Measurements from ENCODE around the gene KRT81. TPM values are rescaled to one million over a fixed set of nuclear protein-coding genes. Genes with fewer than 3 reads are reported as not detected.

The KRT81 gene
- total RNA-seq, 1 experiment from 2014 or later: 2.5 TPM

DNA sequence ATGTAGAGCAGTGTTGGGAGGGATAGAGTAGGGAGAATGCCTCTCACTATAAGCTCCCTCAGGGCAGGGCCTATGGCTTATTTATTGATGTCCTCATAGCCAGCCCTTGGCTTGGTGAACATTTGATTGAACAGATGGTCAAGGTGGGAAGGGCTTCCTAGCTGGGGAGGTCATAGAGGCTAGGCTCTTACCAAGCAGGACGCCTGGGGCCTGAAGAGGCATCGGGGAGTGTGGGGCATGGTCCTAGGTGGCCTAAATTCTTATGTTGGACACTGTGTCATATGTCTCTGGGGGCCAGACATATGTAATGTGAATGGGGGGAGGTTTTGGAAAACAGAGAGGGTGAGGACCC is 34.8 kb downstream of the KRT81 start:
- intact Hi-C loops (cut with micrococcal nuclease; ENCODE audit: unreplicated experiment): no loop called here
- no peak for DNase-seq
- peaks cover 4% of the 10 kb centered on the region; the same call in 1 of the 2 replicates for H4K20me1 ChIP-seq (ENCODE audit: insufficient read depth)
- no peak overlapping the region for H2AFZ ChIP-seq
- no TSS peak for BruUV-seq (replicated peaks)
- peaks cover 39% of the 10 kb centered on the region for H3F3A ChIP-seq (ENCODE audit: insufficient read depth, low read depth)
- no peak for TF ChIP-seq EZH2 (IDR thresholded peaks at IDR 0.05; ENCODE audit: low read depth)
- TF ChIP-seq, protein P1, sequence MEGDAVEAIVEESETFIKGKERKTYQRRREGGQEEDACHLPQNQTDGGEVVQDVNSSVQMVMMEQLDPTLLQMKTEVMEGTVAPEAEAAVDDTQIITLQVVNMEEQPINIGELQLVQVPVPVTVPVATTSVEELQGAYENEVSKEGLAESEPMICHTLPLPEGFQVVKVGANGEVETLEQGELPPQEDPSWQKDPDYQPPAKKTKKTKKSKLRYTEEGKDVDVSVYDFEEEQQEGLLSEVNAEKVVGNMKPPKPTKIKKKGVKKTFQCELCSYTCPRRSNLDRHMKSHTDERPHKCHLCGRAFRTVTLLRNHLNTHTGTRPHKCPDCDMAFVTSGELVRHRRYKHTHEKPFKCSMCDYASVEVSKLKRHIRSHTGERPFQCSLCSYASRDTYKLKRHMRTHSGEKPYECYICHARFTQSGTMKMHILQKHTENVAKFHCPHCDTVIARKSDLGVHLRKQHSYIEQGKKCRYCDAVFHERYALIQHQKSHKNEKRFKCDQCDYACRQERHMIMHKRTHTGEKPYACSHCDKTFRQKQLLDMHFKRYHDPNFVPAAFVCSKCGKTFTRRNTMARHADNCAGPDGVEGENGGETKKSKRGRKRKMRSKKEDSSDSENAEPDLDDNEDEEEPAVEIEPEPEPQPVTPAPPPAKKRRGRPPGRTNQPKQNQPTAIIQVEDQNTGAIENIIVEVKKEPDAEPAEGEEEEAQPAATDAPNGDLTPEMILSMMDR (conservative IDR thresholded peaks at IDR 0.05): no peak
- H3K4me1 ChIP-seq (replicated peaks; ENCODE audit: insufficient read depth): 0 out of 2 replicates have a peak, but pooled peaks cover 13% of the 10 kb centered on the region
- ChIA-PET CTCF (interaction anchor here (1.1 kb wide), 1 partner anchor 53 kb away, joined by 3 read pairs; no protein-coding TSS in a partner anchor), POLR2A (ENCODE audit: unreplicated experiment) (interaction anchor here (0.6 to 0.7 kb wide), 3 partner anchors 12 to 431 kb away, joined by 3 to 8 read pairs (median 4); no protein-coding TSS in a partner anchor)
- H3K9me2 ChIP-seq (ENCODE audit: insufficient read depth): no peaks in the 10 kb centered on the region
- H3K27ac ChIP-seq: no peak overlapping the region
- H3K27me3 ChIP-seq (ENCODE audit: insufficient read depth, low read depth): no peaks in the 10 kb centered on the region
- H3K36me3 ChIP-seq (ENCODE audit: low read depth): no peaks in the 10 kb centered on the region
- no peaks in the 10 kb centered on the region for H3K79me2 ChIP-seq (ENCODE audit: low read depth)
- H3K9me3 ChIP-seq (ENCODE audit: insufficient read depth, low read depth): no peaks in the 10 kb centered on the region
- no peak overlapping the region for H3K4me2 ChIP-seq
- H3K4me3 ChIP-seq: no peak overlapping the region

DNA sequence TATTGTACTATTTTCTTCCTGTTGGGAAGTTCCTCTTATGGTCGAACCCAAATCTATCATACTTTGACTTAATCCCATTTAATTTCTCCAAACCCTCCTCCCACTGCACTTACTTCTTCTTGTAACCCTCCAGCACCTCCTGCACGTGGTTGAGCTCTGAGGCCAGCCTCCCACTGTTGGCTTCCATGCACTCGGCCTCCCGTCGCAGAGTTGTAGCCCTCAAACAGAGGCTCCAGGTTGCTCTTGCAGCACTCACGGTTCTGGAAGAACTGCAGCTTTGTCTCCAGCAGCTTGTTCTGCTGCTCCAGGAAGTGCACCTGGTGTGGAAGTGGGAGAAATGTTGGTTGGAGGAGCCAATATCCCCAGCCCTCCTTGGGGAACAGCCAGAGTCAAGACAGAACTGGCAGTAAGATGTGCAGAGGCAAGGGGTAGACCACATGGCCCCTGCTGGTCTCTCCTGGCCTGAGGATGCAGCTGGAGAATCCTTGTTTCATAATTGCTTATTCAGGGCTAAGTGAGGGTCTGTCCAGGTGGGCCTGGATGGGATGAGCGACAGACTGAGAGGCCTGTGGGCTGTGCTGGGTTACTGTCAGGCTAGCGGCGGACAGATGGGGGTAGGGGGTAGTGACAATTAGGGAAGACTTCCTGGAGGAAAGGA is 35.3 kb downstream of the KRT81 start:
- H3K36me3 ChIP-seq (ENCODE audit: low read depth): no peaks in the 10 kb centered on the region
- intact Hi-C loops (cut with micrococcal nuclease; ENCODE audit: unreplicated experiment): no loop called here
- H3K79me2 ChIP-seq (ENCODE audit: low read depth): no peaks in the 10 kb centered on the region
- H3F3A ChIP-seq (ENCODE audit: insufficient read depth, low read depth): peaks cover 44% of the 10 kb centered on the region
- no peaks in the 10 kb centered on the region for H3K9me2 ChIP-seq (ENCODE audit: insufficient read depth)
- no peak overlapping the region for H3K4me2 ChIP-seq
- no peak overlapping the region for H3K27ac ChIP-seq
- no peaks in the 10 kb centered on the region for H3K27me3 ChIP-seq (ENCODE audit: insufficient read depth, low read depth)
- H2AFZ ChIP-seq: no peak overlapping the region
- H3K9me3 ChIP-seq (ENCODE audit: insufficient read depth, low read depth): no peaks in the 10 kb centered on the region
- CTCF ChIA-PET: interaction anchor here (1.1 to 1.4 kb wide), 2 partner anchors 54 to 63 kb away, joined by 3 to 6 read pairs; no protein-coding TSS in a partner anchor
- 0 out of 2 replicates have a peak, but pooled peaks cover 13% of the 10 kb centered on the region for H3K4me1 ChIP-seq (replicated peaks; ENCODE audit: insufficient read depth)
- peak in 1 of 2 experiments; percentile 29 for DNase-seq
- BruUV-seq (replicated peaks): no TSS peak
- TF ChIP-seq, protein P1 (conservative IDR thresholded peaks at IDR 0.05): no peak
- no peak for TF ChIP-seq EZH2 (IDR thresholded peaks at IDR 0.05; ENCODE audit: low read depth)
- H3K4me3 ChIP-seq: no peak overlapping the region
- POLR2A ChIA-PET (ENCODE audit: unreplicated experiment): interaction anchor here (0.6 kb wide), 2 partner anchors 21 to 432 kb away, joined by 3 to 8 read pairs; no protein-coding TSS in a partner anchor
- peaks cover 4% of the 10 kb centered on the region; the same call in 1 of the 2 replicates for H4K20me1 ChIP-seq (ENCODE audit: insufficient read depth)

DNA sequence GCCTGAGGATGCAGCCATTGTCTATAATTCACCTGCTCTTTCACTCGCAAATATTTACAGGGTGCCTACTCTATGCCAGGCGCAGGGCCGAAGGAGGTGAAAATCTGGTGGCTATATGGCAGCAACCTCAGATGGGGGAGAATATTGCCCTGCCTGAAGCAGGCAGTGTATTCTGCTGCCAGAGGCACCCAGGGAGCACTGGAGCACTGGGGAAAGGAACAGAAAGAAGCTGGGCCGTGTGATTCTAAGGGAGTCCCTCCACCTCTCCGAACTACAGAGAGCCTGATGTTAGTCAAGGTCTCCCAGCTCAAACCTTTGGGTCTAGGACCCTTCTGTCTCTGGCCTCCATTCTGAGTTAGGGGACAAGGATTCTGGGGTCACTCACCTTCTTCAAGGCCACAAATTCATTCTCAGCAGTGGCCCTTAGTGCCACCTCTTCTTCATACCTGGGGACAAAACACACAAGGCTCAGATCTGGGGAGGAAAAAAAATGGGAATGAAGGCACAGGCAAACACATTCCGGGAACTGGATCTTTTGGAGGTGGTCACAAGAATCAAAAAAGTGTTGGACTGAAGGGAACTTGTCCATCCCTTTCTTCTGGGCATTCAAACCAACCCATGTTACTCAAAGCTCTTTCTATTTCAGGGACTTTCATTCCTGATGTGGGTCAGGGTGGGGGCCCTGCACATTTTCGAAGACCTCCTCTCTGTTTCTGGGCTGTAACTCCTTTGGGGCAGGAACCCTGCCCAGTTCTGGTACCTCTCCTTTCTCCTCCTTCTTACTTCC is 36.2 kb downstream of the KRT81 start:
- no TSS peak for BruUV-seq (replicated peaks)
- Histone ChIP-seq H3K9me2 (ENCODE audit: insufficient read depth) (no peaks in the 10 kb centered on the region), H2AFZ (no peak overlapping the region), H3K9me3 (ENCODE audit: insufficient read depth, low read depth) (no peaks in the 10 kb centered on the region), H3K4me1 (replicated peaks; ENCODE audit: insufficient read depth) (0 out of 2 replicates have a peak, but pooled peaks cover 8% of the 10 kb centered on the region), H3K4me2 (no peak overlapping the region), H3K36me3 (ENCODE audit: low read depth) (no peaks in the 10 kb centered on the region), H3K27ac (0 out of 2 replicates have a peak overlapping the region, but pooled peaks have one; percentile 24), H3K79me2 (ENCODE audit: low read depth) (no peaks in the 10 kb centered on the region), H3K27me3 (ENCODE audit: insufficient read depth, low read depth) (no peaks in the 10 kb centered on the region), H4K20me1 (ENCODE audit: insufficient read depth) (peaks cover 4% of the 10 kb centered on the region; the same call in 1 of the 2 replicates), H3K4me3 (no peak overlapping the region), H3F3A (ENCODE audit: insufficient read depth, low read depth) (peaks cover 53% of the 10 kb centered on the region)
- TF ChIP-seq, protein P1 (conservative IDR thresholded peaks at IDR 0.05): no peak
- no peak for TF ChIP-seq EZH2 (IDR thresholded peaks at IDR 0.05; ENCODE audit: low read depth)
- peak in 1 of 2 experiments; percentile 28 for DNase-seq
- CTCF ChIA-PET: interaction anchor here (0.6 to 1.4 kb wide), 4 partner anchors 14 to 627 kb away, joined by 3 to 14 read pairs (median 4); no protein-coding TSS in a partner anchor
- POLR2A ChIA-PET (ENCODE audit: unreplicated experiment): interaction anchor here (1.0 kb wide), 1 partner anchor 23 kb away, joined by 18 read pairs; no protein-coding TSS in a partner anchor
- intact Hi-C loops (cut with micrococcal nuclease; ENCODE audit: unreplicated experiment): loop anchor here (1.0 kb wide), 1 partner anchor 72 kb away; no protein-coding TSS in a partner anchor

Data from PC-9 (cell line).